ENCODE measurements around the gene KCNB1. TPM values are rescaled to one million over a fixed set of nuclear protein-coding genes. Genes with fewer than 3 reads are reported as not detected.

Gene KCNB1
- total RNA-seq = under 0.01 TPM in 1 of 2 replicates, not detected in the other

GRCh38 chr20:49482621-49483017 lies at the start of gene KCNB1:
KCNB1 (minus strand) TSS chr20:49482668; CDS start chr20:49482480, 188 bp downstream.

Other genes with a start within 250 kb of the KCNB1 start
- 33.4 and 36.9 TPM in 2 replicates for gene ZNFX1, start 204.6 kb downstream of the KCNB1 start, total RNA-seq
- gene PTGIS, start 85.5 kb upstream of the KCNB1 start, total RNA-seq = 19.0 and 77.9 TPM in 2 replicates
- 19.1 and 22.7 TPM in 2 replicates for gene B4GALT5, start 231.2 kb upstream of the KCNB1 start, total RNA-seq

Measured in subcutaneous preadipocyte (primary cell).